Erythroblast (primary cell): ENCODE results near the gene FANCC.

Source experiments
- DNase-seq, 2 experiments: peaks; one replicate each; lab custom pipeline; 2025; lab: John Stamatoyannopoulos, UW
- GATA1 ChIP-seq: IDR thresholded peaks from 2 replicates; pipeline ENCODE4 v1.6.1; 2011; ENCODE audit warnings: low read depth, mild to moderate bottlenecking, control low read depth, low read length, moderate library complexity
- POLR2A ChIP-seq: IDR thresholded peaks from 2 replicates; pipeline ENCODE4 v1.6.1; 2011; ENCODE audit warnings: mild to moderate bottlenecking, low read length

Gene FANCC

GRCh38 chr9:95138474-95138873, 179.0 kb downstream of the FANCC start:
- TF ChIP-seq POLR2A: no peak
- no peak for TF ChIP-seq GATA1
- no peak for DNase-seq

GRCh38 chr9:95137587-95138145, 179.8 kb downstream of the FANCC start:
- TF ChIP-seq GATA1 (no peak), POLR2A (no peak)
- DNase-seq: no peak

- no peak for TF ChIP-seq POLR2A
- no peak for TF ChIP-seq GATA1
Measured at GRCh38 chr9:95135756-95136155, 181.8 kb downstream of the FANCC start.

GRCh38 chr9:95134457-95134881, 183.0 kb downstream of the FANCC start:
- DNase-seq: no peak
- TF ChIP-seq GATA1 (no peak), POLR2A (no peak)

More at GRCh38 chr9:95135756-95136155, 181.8 kb downstream of the FANCC start:
- DNase-seq: no peak

GRCh38 chr9:95133325-95133705, 184.2 kb downstream of the FANCC start:
- DNase-seq: no peak

GRCh38 chr9:95132366-95133324, 184.9 kb downstream of the FANCC start:
- TF ChIP-seq POLR2A: no peak
- no peak for TF ChIP-seq GATA1
- DNase-seq: no peak

More at GRCh38 chr9:95133325-95133705, 184.2 kb downstream of the FANCC start:
- TF ChIP-seq GATA1: no peak
- TF ChIP-seq POLR2A: no peak

GRCh38 chr9:95131023-95131943, 186.2 kb downstream of the FANCC start:
- TF ChIP-seq POLR2A: no peak
- peak; percentile 33 to 58 for DNase-seq

GRCh38 chr9:95130484-95130883, 187.0 kb downstream of the FANCC start:
- no peak for DNase-seq
- TF ChIP-seq GATA1 (no peak), POLR2A (no peak)

- TF ChIP-seq GATA1: no peak
- no peak for TF ChIP-seq POLR2A
Measured at GRCh38 chr9:95129476-95130291, 187.8 kb downstream of the FANCC start.

GRCh38 chr9:95128177-95128524, 189.4 kb downstream of the FANCC start:
- DNase-seq: no peak
- TF ChIP-seq GATA1 (no peak), POLR2A (no peak)

More at GRCh38 chr9:95129476-95130291, 187.8 kb downstream of the FANCC start:
- DNase-seq: no peak

- DNase-seq: peak; percentile 71 to 81
- TF ChIP-seq POLR2A (no peak), GATA1 (no peak)
Measured at GRCh38 chr9:95127249-95128176, 190.0 kb downstream of the FANCC start.

- TF ChIP-seq POLR2A (no peak), GATA1 (no peak)
- DNase-seq: no peak
Measured at GRCh38 chr9:95126739-95127138, 190.8 kb downstream of the FANCC start.
